Heart right ventricle (tissue), 16 donors: ENCODE results near the gene APMAP. TPM values are rescaled to one million over a fixed set of nuclear protein-coding genes. Genes with fewer than 3 reads are reported as not detected.
A peak's percentile ranks its signal among the peaks of the same experiment; 100 is the strongest.

Experiments used
- ATAC-seq, 8 donors: fragments of 200-7000 bp; cut with Tn5 transposase; one replicate each; pipeline ENCODE4 v1.9.1; 2020; ENCODE audit warnings: mild to moderate bottlenecking in 8 of 8, moderate library complexity in 8 of 8, moderate number of reproducible peaks in 1 of 8
- DNase-seq, 2 donors: peaks; one replicate each; pipeline ENCODE4 v3.0.0-alpha.2; 2020
- H3K27ac ChIP-seq, 10 donors: fragments of 200-600 bp; sonication (generic) in 2 of 10; one replicate each; pipeline versions ENCODE4 v1.5.0 to v1.8.0; 2020 to 2022; ENCODE audit warnings: mild to moderate bottlenecking in 3 of 10
- H3K27me3 ChIP-seq, 7 donors: fragments of 200-600 bp; one replicate each; pipeline ENCODE4 v1.8.0; 2021 to 2022; ENCODE audit warnings: mild to moderate bottlenecking in 2 of 7
- H3K36me3 ChIP-seq, 9 donors: fragments of 200-600 bp; sonication (generic) in 1 of 9; one replicate each; pipeline versions ENCODE4 v1.5.0 to v1.8.0; 2020 to 2022; ENCODE audit warnings: mild to moderate bottlenecking in 2 of 9
- H3K4me1 ChIP-seq, 9 donors: fragments of 200-600 bp; sonication (generic) in 1 of 9; one replicate each; pipeline versions ENCODE4 v1.5.0 to v1.8.0; 2020 to 2022; ENCODE audit warnings: mild to moderate bottlenecking in 4 of 9
- H3K4me3 ChIP-seq, 10 donors: fragments of 200-600 bp; sonication (generic) in 2 of 10; one replicate each; pipeline versions ENCODE4 v1.5.0 to v1.8.0; 2020 to 2022; ENCODE audit warnings: mild to moderate bottlenecking in 7 of 10, moderate library complexity in 2 of 10
- H3K9me3 ChIP-seq, 11 donors: fragments of 200-600 bp in 10 of 11; sonication (generic) in 2 of 11; one replicate each; pipeline versions ENCODE4 v1.5.0 to v1.8.0; 2013 to 2022; ENCODE audit warnings: mild to moderate bottlenecking in 2 of 11, control low read depth in 1 of 11, moderate library complexity in 1 of 11
- CTCF ChIP-seq, 9 donors: fragments of 200-600 bp; sonication (generic) in 2 of 9; IDR thresholded peaks; one replicate each; pipeline versions ENCODE4 v1.5.0 to v1.8.0; 2021 to 2022; ENCODE audit warnings: antibody characterized with exemption in 9 of 9, mild to moderate bottlenecking in 5 of 9, moderate library complexity in 1 of 9
- WGBS, 2 donors: extraction: QIAGEN DNeasy Blood & Tissue Kit; methylation state at CpG; one replicate each; pipeline ENCODE4 v1.1.7; 2013; ENCODE audit warnings: inconsistent platforms in 1 of 2; 5-methylcytosine and 5-hydroxymethylcytosine counted together
- intact Hi-C, 10 donors: fragments of 100-400 bp; cut with DNase I; formaldehyde crosslinking; loops; one replicate each; pipeline versions ENCODE4 v1.11.1 to v1.14.2; 2022
- polyA plus RNA-seq, 2 donors: library from polyadenylated mRNA; stranded (reverse); fragments of 200-250 nt; gene quantifications; one replicate each; pipeline ENCODE4 v1.2.3, GENCODE V29; 2013
- total RNA-seq, 10 donors: library from RNA; stranded (reverse); fragmentation: NEBNext Ultra II Directional in 3 of 10; extraction: Animal tissue kit (Norgen Biotek cat#: 25700) in 3 of 10; gene quantifications; one replicate each; pipeline versions ENCODE4 v1.2.1 to v1.2.4, GENCODE V29; 2021 to 2023
- donor health status: Arrhythmogenic right ventricular cardiomyopathy.
- donor health status: ischemic (EF 13 %, LVEDD 7.1; RV severe dilation, severe dysfunction).
- donor health status: healthy with polysubstance abuse.
- donor health status: DM: no; HTN: yes; CAD: no.
- donor health status: DM: no; HTN: no; CAD: no.
- donor health status: ischemic (EF 25% LVEDD 6.9; RV normal size, moderate dysfunction).
- donor health status: ischemic (EF 25% LVEDD 5.7; RV mildly dilated, moderate dysfunction).
- donor health status: healthy.
- donor health status: DM: yes; HTN: yes; CAD: no.
- donor health status: Ischemic cardiomyopathy.
- donor health status: ischemic (EF 35%, LVEDD 5.7; RV mildly dilated, moderate dysfunction).
- donor health status: nonischemic (EF 11% LVEDD 7.7; RV severe dilation, severe dysfunction).
- donor health status: DM: yes; HTN: yes; CAD: no.
- donor health status: PGD.
- donor health status: ischemic (EF 29% LVEDD 5.4; RV normal size, mild dysfunction).
- donor health status: nonischemic (EF 23%, LVEDD 6.1; RV moderate dilation, normal function).

Gene APMAP
- total and polyA plus RNA-seq, 12 donors = 15.3 to 48.5 (median 33.1) TPM

- ATAC-seq = no peak
- Histone ChIP-seq H3K27ac (peak overlapping the region in 3 of 10 donors; percentile 4 to 23 (median 10)), H3K4me1 (peaks cover 0 to 64% (median 18%) of the 10 kb centered on the region in 9 donors), H3K27me3 (no peaks in the 10 kb centered on the region), H3K4me3 (no peak overlapping the region), H3K36me3 (peaks cover 0 to 93% (median 49%) of the 10 kb centered on the region in 9 donors), H3K9me3 (peaks cover 0 to 2% (median 0%) of the 10 kb centered on the region in 11 donors)
- WGBS, 2 donors = 92 to 94% methylated on average over 22 of the region's 22 CpGs
- no peak for TF ChIP-seq CTCF (IDR thresholded peaks at IDR 0.05)
- intact Hi-C loops = no loop called here
- DNase-seq = peak in 1 of 2 donors; percentile 1
These were observed 15.1 kb upstream of the APMAP start for GRCh38 chr20:25007491-25008305.

GRCh38 chr20:25006431-25007167 is 14.0 kb upstream of the APMAP start:
- WGBS, 2 donors = 67 to 75% methylated on average over 12 of the region's 12 CpGs
- ATAC-seq = peak in 1 of 8 donors; percentile 28
- peaks cover 0 to 86% (median 38%) of the 10 kb centered on the region in 9 donors for H3K36me3 ChIP-seq
- intact Hi-C loops = no loop called here
- TF ChIP-seq CTCF (IDR thresholded peaks at IDR 0.05) = no peak
- no peak overlapping the region for H3K4me3 ChIP-seq
- no peaks in the 10 kb centered on the region for H3K27me3 ChIP-seq
- H3K9me3 ChIP-seq = peaks cover 0 to 4% (median 0%) of the 10 kb centered on the region in 11 donors
- H3K27ac ChIP-seq = peak overlapping the region in 9 of 10 donors; percentile 4 to 55 (median 19)
- peak in 1 of 2 donors; percentile 2 for DNase-seq
- H3K4me1 ChIP-seq = peaks cover 0 to 53% (median 18%) of the 10 kb centered on the region in 9 donors

GRCh38 chr20:25005661-25006060 is 13.1 kb upstream of the APMAP start:
- Histone ChIP-seq H3K27me3 (no peaks in the 10 kb centered on the region), H3K4me1 (peaks cover 0 to 54% (median 20%) of the 10 kb centered on the region in 9 donors), H3K36me3 (peaks cover 0 to 77% (median 31%) of the 10 kb centered on the region in 9 donors), H3K9me3 (peaks cover 0 to 4% (median 0%) of the 10 kb centered on the region in 11 donors), H3K4me3 (no peak overlapping the region), H3K27ac (peak overlapping the region in 6 of 10 donors; percentile 12 to 55 (median 46))
- ATAC-seq (peak in 5 of 8 donors; percentile 23 to 36 (median 25)), DNase-seq (peak in 1 of 2 donors; percentile 3)
- WGBS, 2 donors = 86 to 89% methylated on average over 8 of the region's 8 CpGs
- intact Hi-C loops = no loop called here
- TF ChIP-seq CTCF (IDR thresholded peaks at IDR 0.05) = no peak

GRCh38 chr20:25005220-25005619 is 12.7 kb upstream of the APMAP start:
- WGBS, 2 donors = 47 to 54% methylated on average over 2 of the region's 2 CpGs
- H3K27ac ChIP-seq = peak overlapping the region in 5 of 10 donors; percentile 2 to 55 (median 51)
- TF ChIP-seq CTCF (IDR thresholded peaks at IDR 0.05) = no peak
- H3K36me3 ChIP-seq = peaks cover 0 to 73% (median 31%) of the 10 kb centered on the region in 9 donors
- H3K9me3 ChIP-seq = peaks cover 0 to 4% (median 0%) of the 10 kb centered on the region in 11 donors
- DNase-seq = peak in 1 of 2 donors; percentile 34
- H3K27me3 ChIP-seq = no peaks in the 10 kb centered on the region
- ATAC-seq = peak in 6 of 8 donors; percentile 41 to 75 (median 62)
- H3K4me3 ChIP-seq = no peak overlapping the region
- H3K4me1 ChIP-seq = peaks cover 0 to 55% (median 25%) of the 10 kb centered on the region in 9 donors
- intact Hi-C loops = no loop called here
